Inflammatory macrophage (primary cell): ENCODE data around the gene HSPA1L.
"Not testable (repeated sequence)": the region's sequence is repeated elsewhere in the genome, so short reads cannot be mapped to it uniquely, and the experiment has no call there.

Experiments
- DNase-seq, 2 donors: peaks; one replicate each; pipeline ENCODE4 v3.0.0-alpha.2; 2020 to 2022

Gene HSPA1L

GRCh38 chr6:31836474-31837368, 21.6 kb upstream of the HSPA1L start:
- peak; percentile 58 for DNase-seq

GRCh38 chr6:31836047-31836473, 21.0 kb upstream of the HSPA1L start:
- DNase-seq, result peak in 1 of 2 donors; percentile 11

- peak; percentile 82 to 88 for DNase-seq
These were observed 19.5 kb upstream of the HSPA1L start for GRCh38 chr6:31834367-31835250.

GRCh38 chr6:31831350-31832215, 16.5 kb upstream of the HSPA1L start:
- peak; percentile 60 to 66 for DNase-seq

GRCh38 chr6:31830886-31831335, 15.8 kb upstream of the HSPA1L start:
- no peak for DNase-seq

- DNase-seq, result peak in 1 of 2 donors; percentile 71
These were observed 14.7 kb upstream of the HSPA1L start for GRCh38 chr6:31829633-31830283.

- peak; percentile 97 to 98 for DNase-seq
These were observed 12.4 kb upstream of the HSPA1L start, which contains the start of gene HSPA1B for GRCh38 chr6:31827286-31828079. TSS of gene HSPA1B (plus strand) at chr6:31827738. CDS start at chr6:31827951, 213 bp downstream.

GRCh38 chr6:31826793-31827285, 11.8 kb upstream of the HSPA1L start:
- no peak for DNase-seq

- DNase-seq, result no peak
These were observed 10.5 kb upstream of the HSPA1L start for GRCh38 chr6:31825553-31825952.

- DNase-seq, result peak in 1 of 2 donors; percentile 39
These were observed 8.6 kb upstream of the HSPA1L start for GRCh38 chr6:31823592-31824196.

GRCh38 chr6:31822036-31822821, 7.1 kb upstream of the HSPA1L start:
- DNase-seq, result peak; percentile 83 to 85

- DNase-seq, result peak; percentile 65 to 74
These were observed 6.4 kb upstream of the HSPA1L start for GRCh38 chr6:31821301-31822035.

GRCh38 chr6:31820399-31820798, 5.3 kb upstream of the HSPA1L start:
- not testable (repeated sequence) for DNase-seq

- DNase-seq, result no peak
These were observed 4.8 kb upstream of the HSPA1L start for GRCh38 chr6:31819871-31820299.

- not testable (repeated sequence) for DNase-seq
These were observed 2.9 kb upstream of the HSPA1L start for GRCh38 chr6:31817929-31818511.

GRCh38 chr6:31817133-31817928, 2.2 kb upstream of the HSPA1L start:
- DNase-seq, result peak in 1 of 2 donors; percentile 56

- DNase-seq, result peak; percentile 86 to 93
These were observed 432 bp downstream of the HSPA1L start for GRCh38 chr6:31814677-31815024.
